Sigmoid colon (tissue), 7 donors: ENCODE data around the gene MRO. TPM values are rescaled to one million over a fixed set of nuclear protein-coding genes. Genes with fewer than 3 reads are reported as not detected.
"Not testable (repeated sequence)": the region's sequence is repeated elsewhere in the genome, so short reads cannot be mapped to it uniquely, and the experiment has no call there.

Experiments
- DNase-seq: peaks from one replicate; pipeline ENCODE4 v3.0.0-alpha.2; 2019
- H3K27ac ChIP-seq, 4 donors: fragments of 200-600 bp; sonication (generic); one replicate each; pipeline ENCODE4 v1.5.1; 2016 to 2019; ENCODE audit warnings: mild to moderate bottlenecking in 1 of 4
- H3K27me3 ChIP-seq, 3 donors: fragments of 200-600 bp; sonication (generic); one replicate each; pipeline ENCODE4 v1.5.1; 2019; ENCODE audit warnings: mild to moderate bottlenecking in 1 of 3
- H3K36me3 ChIP-seq, 4 donors: fragments of 200-600 bp; sonication (generic); one replicate each; pipeline ENCODE4 v1.5.1; 2016 to 2019
- H3K4me1 ChIP-seq, 4 donors: fragments of 200-600 bp; sonication (generic); one replicate each; pipeline ENCODE4 v1.5.1; 2017 to 2019
- H3K4me3 ChIP-seq, 4 donors: fragments of 200-600 bp; sonication (generic); one replicate each; pipeline ENCODE4 v1.5.1; 2017 to 2019; ENCODE audit warnings: mild to moderate bottlenecking in 2 of 4, moderate library complexity in 1 of 4
- H3K9me3 ChIP-seq, 4 donors: fragments of 200-600 bp in 3 of 4; sonication (generic) in 3 of 4; one replicate each; pipeline versions ENCODE4 v1.5.1 to v1.6.1; 2013 to 2019
- CTCF ChIP-seq, 4 experiments: fragments of 450-650 bp in 3 of 4; fragments of 200-600 bp in 1 of 4; IDR thresholded peaks; one replicate each; pipeline ENCODE4 v1.5.1; 2016 to 2019; ENCODE audit warnings: antibody characterized with exemption in 4 of 4, mild to moderate bottlenecking in 3 of 4, moderate library complexity in 2 of 4
- EP300 ChIP-seq, 4 donors: sonication (generic); formaldehyde crosslinking; IDR thresholded peaks; one replicate each; pipeline ENCODE4 v1.6.1; 2017; ENCODE audit warnings: antibody characterized with exemption in 4 of 4
- POLR2A ChIP-seq, 2 donors: fragments of 450-650 bp; IDR thresholded peaks; one replicate each; pipeline ENCODE4 v1.6.1; 2016; ENCODE audit warnings: antibody characterized with exemption in 2 of 2, mild to moderate bottlenecking in 2 of 2, moderate library complexity in 2 of 2
- POLR2AphosphoS5 ChIP-seq, 4 donors: sonication (generic); formaldehyde crosslinking; IDR thresholded peaks; one replicate each; pipeline ENCODE4 v1.6.1; 2017; ENCODE audit warnings: antibody characterized with exemption in 4 of 4
- WGBS, 2 donors: extraction: QIAGEN DNeasy Blood & Tissue Kit; methylation state at CpG; one replicate each; pipeline ENCODE4 v1.1.7; 2013; 5-methylcytosine and 5-hydroxymethylcytosine counted together
- intact Hi-C: fragments of 100-400 bp; cut with DNase I; formaldehyde crosslinking; loops from one replicate; pipeline ENCODE4 v1.15.1; 2023
- polyA plus RNA-seq, 3 donors: library from polyadenylated mRNA; stranded (reverse); fragments of 200-250 nt; gene quantifications; one replicate each; pipeline ENCODE4 v1.2.3, GENCODE V29; 2013
- total RNA-seq, 4 donors: library from RNA; depleted of rRNA; stranded (reverse); fragments of >200 nt; gene quantifications; one replicate each; pipeline ENCODE4 v1.1.0, GENCODE V29; 2016
- donor health status: healthy with polysubstance abuse.
- donor health status: Bipolar disorder and iron deficiency.
- donor health status: healthy.

MRO gene
- total and polyA plus RNA-seq, 7 donors: under 0.01 to 2.5 (median 0.43) TPM; not detected in 1

DNA sequence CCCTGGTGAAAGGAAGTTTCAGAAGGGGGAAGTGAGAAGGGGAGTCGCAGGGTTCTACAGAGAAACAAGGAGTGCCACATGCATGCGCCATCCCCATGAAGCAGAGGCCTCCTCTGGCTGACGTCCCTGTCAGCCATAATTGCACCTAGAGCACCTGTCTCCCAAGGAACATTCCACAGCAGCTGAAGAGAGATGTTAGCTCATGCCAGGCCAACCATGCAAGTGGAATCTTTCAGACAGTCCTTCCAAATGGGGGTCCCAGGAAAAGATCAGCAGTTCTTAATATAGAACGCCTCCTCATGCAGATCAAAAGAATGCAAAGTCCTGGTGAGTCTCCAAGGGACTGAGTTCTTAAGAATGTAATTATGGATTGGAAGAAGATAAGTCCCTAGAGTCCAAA, 29.6 kb downstream of the MRO start:
- H3K4me3 ChIP-seq: no peak overlapping the region
- no peak overlapping the region for H3K27ac ChIP-seq
- WGBS, 2 donors: 81% methylated on average over 4 of the region's 4 CpGs
- no peaks in the 10 kb centered on the region for H3K4me1 ChIP-seq
- TF ChIP-seq POLR2AphosphoS5 (IDR thresholded peaks at IDR 0.05): no peak
- H3K27me3 ChIP-seq: no peaks in the 10 kb centered on the region
- H3K9me3 ChIP-seq: no peaks in the 10 kb centered on the region
- no peak for DNase-seq
- intact Hi-C loops: no loop called here
- H3K36me3 ChIP-seq: no peaks in the 10 kb centered on the region

GRCh38 chr18:50788284-50788683, 31.5 kb downstream of the MRO start:
- Histone ChIP-seq H3K27ac (no peak overlapping the region), H3K36me3 (no peaks in the 10 kb centered on the region), H3K9me3 (no peaks in the 10 kb centered on the region), H3K4me3 (no peak overlapping the region), H3K27me3 (no peaks in the 10 kb centered on the region), H3K4me1 (peaks cover 0 to 6% (median 0%) of the 10 kb centered on the region in 4 donors)
- DNase-seq: no peak
- TF ChIP-seq POLR2A (IDR thresholded peaks at IDR 0.05) (no peak), CTCF (IDR thresholded peaks at IDR 0.05) (no peak), EP300 (IDR thresholded peaks at IDR 0.05) (no peak), POLR2AphosphoS5 (IDR thresholded peaks at IDR 0.05) (no peak)
- intact Hi-C loops: no loop called here
- WGBS, 2 donors: 68 to 78% methylated on average over 6 of the region's 6 CpGs

DNA sequence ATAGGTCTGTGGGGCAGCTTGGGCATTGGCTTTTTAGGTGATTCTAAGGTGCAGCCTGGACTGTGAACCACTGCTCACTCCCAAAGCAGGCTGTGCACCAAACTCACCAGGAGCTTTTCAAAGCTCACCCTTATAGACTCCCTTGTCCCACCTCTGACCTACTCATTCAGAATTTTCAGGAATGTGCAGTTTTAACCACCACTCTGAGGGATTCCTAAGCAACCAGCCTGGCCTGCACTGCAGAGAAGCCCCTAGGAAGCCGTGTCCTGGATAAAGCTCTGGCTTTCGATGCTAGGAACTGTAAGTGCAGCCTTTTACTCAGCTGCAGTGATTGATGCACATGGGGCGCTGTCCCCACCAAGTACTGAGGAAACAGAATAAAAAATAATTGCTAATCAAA, 33.0 kb downstream of the MRO start:
- Histone ChIP-seq H3K4me3 (no peak overlapping the region), H3K27ac (no peak overlapping the region), H3K27me3 (no peaks in the 10 kb centered on the region), H3K4me1 (peaks cover 0 to 6% (median 0%) of the 10 kb centered on the region in 4 donors), H3K9me3 (no peaks in the 10 kb centered on the region), H3K36me3 (no peaks in the 10 kb centered on the region)
- TF ChIP-seq EP300 (IDR thresholded peaks at IDR 0.05): no peak
- TF ChIP-seq POLR2A (IDR thresholded peaks at IDR 0.05): no peak
- TF ChIP-seq CTCF (IDR thresholded peaks at IDR 0.05): no peak
- no peak for TF ChIP-seq POLR2AphosphoS5 (IDR thresholded peaks at IDR 0.05)
- DNase-seq: no peak
- intact Hi-C loops: no loop called here
- WGBS, 2 donors: 87 to 89% methylated on average over 3 of the region's 3 CpGs

DNA sequence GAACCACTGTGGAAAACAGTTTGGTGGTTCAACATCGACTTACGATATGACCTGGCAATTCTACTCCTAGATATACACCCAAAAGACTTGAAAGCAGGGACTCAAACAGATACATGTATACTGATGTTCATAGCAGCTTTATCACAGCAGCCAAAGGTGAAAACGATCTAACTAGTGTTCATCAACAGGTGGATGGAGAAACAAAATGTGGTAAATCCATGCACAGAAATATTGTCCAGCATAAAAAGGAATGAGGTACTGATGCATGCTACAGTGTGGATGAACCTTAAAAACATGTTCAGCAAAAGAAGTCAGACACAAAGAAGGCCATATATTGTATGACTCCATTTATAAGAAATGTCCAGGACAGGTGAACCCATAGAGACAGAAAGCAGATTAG, 36.3 kb downstream of the MRO start:
- 61 to 80% methylated on average over 3 of the region's 3 CpGs for WGBS, 2 donors
- no peak for DNase-seq
- TF ChIP-seq CTCF (IDR thresholded peaks at IDR 0.05) (no peak), EP300 (IDR thresholded peaks at IDR 0.05) (no peak), POLR2AphosphoS5 (IDR thresholded peaks at IDR 0.05) (no peak), POLR2A (IDR thresholded peaks at IDR 0.05) (no peak)
- Histone ChIP-seq H3K27ac (no peak overlapping the region), H3K4me3 (no peak overlapping the region), H3K9me3 (no peaks in the 10 kb centered on the region), H3K36me3 (no peaks in the 10 kb centered on the region), H3K4me1 (peaks cover 0 to 6% (median 0%) of the 10 kb centered on the region in 4 donors), H3K27me3 (no peaks in the 10 kb centered on the region)
- intact Hi-C loops: loop anchor here (5.0 kb wide), 3 partner anchors 76 to 221 kb away; partner anchors contain the start of gene MAPK4

DNA sequence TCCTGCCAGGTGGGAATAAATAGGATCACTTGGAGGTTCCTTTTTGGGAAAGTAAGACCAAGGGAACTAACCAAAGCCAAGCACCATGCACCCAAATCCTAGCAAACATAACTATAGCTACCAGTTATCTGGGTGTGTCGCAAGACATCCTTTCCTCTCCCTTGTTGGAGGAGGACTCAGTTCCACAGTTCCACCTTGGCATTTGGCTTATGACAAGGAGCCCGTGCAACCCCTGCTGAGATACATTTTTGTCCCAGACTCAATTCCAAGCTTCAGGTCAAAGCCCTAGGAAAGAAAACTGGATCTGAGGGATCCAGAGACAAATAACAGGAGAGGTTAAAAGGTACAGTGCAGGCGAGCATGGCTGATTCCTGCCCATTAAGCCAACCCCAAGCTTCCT, 40.8 kb downstream of the MRO start:
- 77 to 91% methylated on average over 3 of the region's 3 CpGs for WGBS, 2 donors
- H3K27me3 ChIP-seq, H3K4me1 ChIP-seq, intact Hi-C loops, H3K27ac ChIP-seq, DNase-seq, H3K9me3 ChIP-seq, H3K4me3 ChIP-seq, H3K36me3 ChIP-seq: not testable (repeated sequence)

GRCh38 chr18:50776383-50776782, 43.4 kb downstream of the MRO start:
- TF ChIP-seq POLR2AphosphoS5 (IDR thresholded peaks at IDR 0.05) (no peak), EP300 (IDR thresholded peaks at IDR 0.05) (no peak), CTCF (IDR thresholded peaks at IDR 0.05) (no peak), POLR2A (IDR thresholded peaks at IDR 0.05) (no peak)
- intact Hi-C loops: no loop called here
- WGBS, 2 donors: 84 to 90% methylated on average over 4 of the region's 4 CpGs

More at GRCh38 chr18:50776383-50776782, 43.4 kb downstream of the MRO start:
- H3K36me3 ChIP-seq: no peaks in the 10 kb centered on the region
- no peaks in the 10 kb centered on the region for H3K4me1 ChIP-seq
- DNase-seq: no peak
- no peaks in the 10 kb centered on the region for H3K9me3 ChIP-seq
- no peak overlapping the region for H3K4me3 ChIP-seq
- no peaks in the 10 kb centered on the region for H3K27me3 ChIP-seq
- no peak overlapping the region for H3K27ac ChIP-seq
